Effector memory CD4-positive, alpha-beta T cell (primary cell): ENCODE results near the gene LRRC72.

Experiments used
- DNase-seq, 3 donors: peaks; one replicate each; pipeline ENCODE4 v3.0.0-alpha.2; 2020
- H3K27ac ChIP-seq: 2 replicates; pipeline ENCODE4 v1.7.0; 2013; ENCODE audit warnings: mild to moderate bottlenecking, low read length, moderate library complexity; ENCODE audit not compliant: insufficient read depth, poor library complexity, severe bottlenecking
- H3K27me3 ChIP-seq: replicated peaks from 2 replicates; pipeline ENCODE4 v1.7.0; 2013; ENCODE audit warnings: mild to moderate bottlenecking, low read length; ENCODE audit not compliant: insufficient read depth, control insufficient read depth, poor library complexity, severe bottlenecking
- H3K36me3 ChIP-seq: 2 replicates; pipeline ENCODE4 v1.7.0; 2013; ENCODE audit warnings: mild to moderate bottlenecking, low read length, moderate library complexity; ENCODE audit not compliant: control insufficient read depth, insufficient read depth
- H3K4me1 ChIP-seq: 2 replicates; pipeline ENCODE4 v1.7.0; 2013; ENCODE audit warnings: low read length, mild to moderate bottlenecking; ENCODE audit not compliant: control insufficient read depth, insufficient read depth, poor library complexity, severe bottlenecking
- H3K4me3 ChIP-seq: 2 replicates; pipeline ENCODE4 v1.7.0; 2013; ENCODE audit warnings: low read length, low read depth, mild to moderate bottlenecking; ENCODE audit not compliant: insufficient read depth, poor library complexity, severe bottlenecking
- H3K9me3 ChIP-seq: 2 replicates; pipeline ENCODE4 v1.7.0; 2013; ENCODE audit warnings: mild to moderate bottlenecking, low read length, moderate library complexity; ENCODE audit not compliant: control insufficient read depth

Gene LRRC72

GRCh38 chr7:16548428-16548827 is 21.8 kb downstream of the LRRC72 start:
- Histone ChIP-seq H3K4me3 (no peak overlapping the region), H3K36me3 (no peaks in the 10 kb centered on the region), H3K27me3 (no peaks in the 10 kb centered on the region), H3K27ac (no peak overlapping the region), H3K4me1 (no peaks in the 10 kb centered on the region), H3K9me3 (no peaks in the 10 kb centered on the region)
- DNase-seq, result no peak

GRCh38 chr7:16550671-16551070 is 24.0 kb downstream of the LRRC72 start:
- no peak overlapping the region for H3K27ac ChIP-seq
- no peaks in the 10 kb centered on the region for H3K9me3 ChIP-seq
- no peaks in the 10 kb centered on the region for H3K27me3 ChIP-seq
- no peak for DNase-seq
- no peaks in the 10 kb centered on the region for H3K4me1 ChIP-seq
- no peak overlapping the region for H3K4me3 ChIP-seq
- no peaks in the 10 kb centered on the region for H3K36me3 ChIP-seq

GRCh38 chr7:16554518-16555236 is 28.1 kb downstream of the LRRC72 start:
- no peaks in the 10 kb centered on the region for H3K27me3 ChIP-seq
- no peaks in the 10 kb centered on the region for H3K4me1 ChIP-seq
- no peaks in the 10 kb centered on the region for H3K36me3 ChIP-seq
- H3K27ac ChIP-seq, result no peak overlapping the region
- no peak overlapping the region for H3K4me3 ChIP-seq
- DNase-seq, result no peak
- H3K9me3 ChIP-seq, result no peaks in the 10 kb centered on the region

- Histone ChIP-seq H3K27me3 (no peaks in the 10 kb centered on the region), H3K9me3 (no peaks in the 10 kb centered on the region), H3K36me3 (no peaks in the 10 kb centered on the region), H3K4me1 (no peaks in the 10 kb centered on the region), H3K27ac (no peak overlapping the region), H3K4me3 (no peak overlapping the region)
- no peak for DNase-seq
Observed at GRCh38 chr7:16556359-16556758, 29.7 kb downstream of the LRRC72 start.

- Histone ChIP-seq H3K9me3 (no peaks in the 10 kb centered on the region), H3K36me3 (no peaks in the 10 kb centered on the region), H3K4me3 (no peak overlapping the region), H3K27ac (no peak overlapping the region), H3K4me1 (peaks cover 3% of the 10 kb centered on the region), H3K27me3 (no peaks in the 10 kb centered on the region)
- no peak for DNase-seq
Observed at GRCh38 chr7:16558761-16559302, 32.2 kb downstream of the LRRC72 start.

GRCh38 chr7:16559497-16560179 is 33.0 kb downstream of the LRRC72 start:
- Histone ChIP-seq H3K9me3 (no peaks in the 10 kb centered on the region), H3K4me3 (no peak overlapping the region), H3K4me1 (peaks cover 6% of the 10 kb centered on the region), H3K27me3 (no peaks in the 10 kb centered on the region), H3K36me3 (no peaks in the 10 kb centered on the region), H3K27ac (no peak overlapping the region)
- DNase-seq, result no peak

- Histone ChIP-seq H3K27me3 (no peaks in the 10 kb centered on the region), H3K4me3 (no peak overlapping the region), H3K9me3 (no peaks in the 10 kb centered on the region), H3K27ac (no peak overlapping the region), H3K36me3 (no peaks in the 10 kb centered on the region), H3K4me1 (peaks cover 6% of the 10 kb centered on the region)
- no peak for DNase-seq
Observed at GRCh38 chr7:16561943-16562342, 35.3 kb downstream of the LRRC72 start.

- H3K4me1 ChIP-seq, result peaks cover 6% of the 10 kb centered on the region
- H3K27ac ChIP-seq, result no peak overlapping the region
- H3K27me3 ChIP-seq, result no peaks in the 10 kb centered on the region
- H3K4me3 ChIP-seq, result no peak overlapping the region
- no peak for DNase-seq
- H3K9me3 ChIP-seq, result no peaks in the 10 kb centered on the region
- no peaks in the 10 kb centered on the region for H3K36me3 ChIP-seq
Observed at GRCh38 chr7:16562456-16563220, 36.0 kb downstream of the LRRC72 start.

- no peaks in the 10 kb centered on the region for H3K27me3 ChIP-seq
- no peak for DNase-seq
- H3K4me1 ChIP-seq, result peaks cover 6% of the 10 kb centered on the region
- H3K36me3 ChIP-seq, result no peaks in the 10 kb centered on the region
- peak overlapping the region; percentile 39 for H3K4me3 ChIP-seq
- no peak overlapping the region for H3K27ac ChIP-seq
- H3K9me3 ChIP-seq, result no peaks in the 10 kb centered on the region
Observed at GRCh38 chr7:16563281-16564022, 36.8 kb downstream of the LRRC72 start.
